Colon (tissue), 2 donors: ENCODE measurements around the gene CD1C.
"Not testable (repeated sequence)": the region's sequence is repeated elsewhere in the genome, so short reads cannot be mapped to it uniquely, and the experiment has no call there.

Experiments used
- FAIRE-seq: peaks from 2 replicates; lab custom pipeline; 2012; peaks lifted over from hg19 to GRCh38; lab: Jason Lieb, UNC
- donor health status: control.
- donor health status: control.

Gene CD1C

DNA sequence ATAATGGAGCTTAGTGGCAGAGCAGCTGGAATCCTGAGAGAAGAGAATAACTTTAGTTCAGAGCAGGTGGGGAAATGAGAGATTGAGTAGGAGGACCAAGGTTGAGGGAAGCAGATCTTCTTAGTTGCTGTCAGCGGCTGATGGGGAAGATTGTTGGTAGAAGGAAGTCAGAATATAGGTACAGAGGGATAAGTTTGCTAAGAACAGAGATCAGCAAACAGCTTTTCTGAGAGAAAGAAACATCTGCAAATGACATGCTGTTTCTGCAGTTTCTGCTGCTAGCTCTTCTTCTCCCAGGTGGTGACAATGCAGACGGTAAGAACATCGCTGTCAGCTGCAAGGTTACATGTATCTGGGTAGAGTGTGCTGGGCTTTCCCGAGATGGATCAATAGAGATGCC lies at the start of gene CD1C:
CD1C (plus strand) TSS at position 113 of the 400 bp plus-strand sequence; CDS start at position 255, 142 bp downstream.
- FAIRE-seq, result no peak

DNA sequence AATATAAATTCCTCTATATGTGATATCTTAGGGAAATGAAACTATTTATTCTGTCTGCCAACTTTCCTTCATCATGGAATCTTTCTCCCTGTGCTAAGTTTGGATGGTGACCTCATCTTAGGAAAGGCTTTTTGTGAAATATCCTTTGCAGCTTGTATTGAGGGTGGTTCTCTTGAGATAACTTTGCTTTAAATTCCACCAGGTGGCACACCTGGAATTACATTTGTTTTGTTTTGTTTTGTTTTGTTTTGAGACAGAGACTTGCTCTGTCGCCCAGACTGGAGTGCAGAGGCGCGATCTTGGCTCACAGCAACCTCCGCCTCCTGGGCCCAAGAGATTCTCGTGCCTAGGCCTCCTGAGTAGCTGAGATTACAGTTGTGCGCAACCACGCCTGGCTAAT lies 43.1 kb upstream of the CD1C start:
- FAIRE-seq, result no peak

DNA sequence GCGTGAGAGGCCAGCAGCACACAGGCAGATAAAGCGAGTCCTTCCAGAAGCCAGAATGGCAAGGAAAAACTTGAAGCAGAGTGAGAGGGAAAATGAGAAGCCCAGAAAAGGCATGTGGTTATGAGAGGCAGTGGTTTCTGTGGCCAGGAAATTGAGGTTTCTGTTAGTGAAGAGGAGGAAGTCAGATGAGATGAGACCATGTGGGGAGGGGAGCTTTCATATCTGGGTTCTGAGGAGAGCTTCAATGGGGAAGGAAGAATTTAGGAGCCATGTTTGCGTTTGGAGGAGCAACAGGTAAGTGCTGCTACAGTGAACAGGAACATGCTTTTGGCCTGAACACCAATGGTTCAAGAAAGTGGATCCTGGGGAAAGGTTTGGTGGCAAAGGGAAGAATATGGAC lies 41.6 kb upstream of the CD1C start:
- FAIRE-seq, result no peak

DNA sequence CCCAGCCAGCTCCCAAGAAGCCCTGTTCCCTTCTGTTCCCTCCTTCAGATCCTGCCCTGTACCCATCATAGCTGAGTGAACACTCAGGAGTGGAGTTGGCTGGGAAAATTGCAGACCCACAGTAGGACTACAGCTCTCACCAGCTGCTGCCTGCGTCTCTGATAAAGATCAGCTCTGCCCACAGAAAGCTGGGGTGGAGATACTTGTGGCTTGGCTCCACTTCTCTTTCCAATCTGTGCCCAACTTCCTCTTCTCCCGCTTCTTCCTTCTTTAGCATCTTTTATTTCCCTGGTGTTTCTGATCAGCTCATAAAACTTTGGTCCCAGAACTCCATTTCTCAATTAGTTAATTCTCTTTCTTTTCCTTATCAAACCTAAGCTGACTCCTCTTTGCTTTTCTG lies 41.0 kb upstream of the CD1C start:
- FAIRE-seq, result no peak

DNA sequence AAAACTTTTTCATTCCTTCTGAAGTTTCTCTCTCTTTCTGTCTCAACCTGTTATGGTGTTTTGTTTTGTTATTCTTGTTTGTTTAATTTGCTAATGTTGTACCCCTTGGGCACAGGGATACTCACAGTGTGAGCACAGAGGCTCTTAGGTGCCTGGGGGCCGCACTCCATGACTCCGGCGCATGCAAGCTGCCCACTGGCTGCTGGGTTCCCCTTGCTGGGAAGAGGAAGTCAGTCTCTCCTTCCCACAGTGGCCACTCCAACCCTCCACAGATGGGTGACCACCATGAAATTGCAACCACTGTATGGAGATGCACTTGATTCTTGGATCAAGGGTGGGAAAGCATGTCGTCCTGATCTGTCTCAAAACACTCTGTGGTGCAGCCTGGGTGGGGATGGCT lies 40.1 kb upstream of the CD1C start:
- no peak for FAIRE-seq

DNA sequence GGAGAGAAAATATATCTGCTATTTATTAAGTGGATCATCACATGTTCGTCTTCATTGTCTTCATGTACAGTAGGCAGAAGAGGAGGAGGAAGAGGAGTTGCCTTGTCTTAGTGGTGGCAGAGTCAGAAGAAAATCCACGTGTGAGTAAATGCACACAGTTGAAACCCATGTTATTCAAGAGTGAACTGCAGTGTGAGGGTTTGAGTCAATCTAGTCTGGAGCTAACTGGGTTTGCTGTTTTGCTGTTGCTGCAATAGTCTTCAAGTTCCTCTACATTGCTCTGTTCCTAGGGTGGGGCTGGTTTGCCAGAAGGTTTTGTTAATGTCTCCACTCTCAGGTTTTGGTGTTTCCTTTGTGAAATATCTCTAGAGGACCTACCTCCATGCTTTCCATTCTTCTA lies 38.6 kb upstream of the CD1C start:
- no peak for FAIRE-seq

DNA sequence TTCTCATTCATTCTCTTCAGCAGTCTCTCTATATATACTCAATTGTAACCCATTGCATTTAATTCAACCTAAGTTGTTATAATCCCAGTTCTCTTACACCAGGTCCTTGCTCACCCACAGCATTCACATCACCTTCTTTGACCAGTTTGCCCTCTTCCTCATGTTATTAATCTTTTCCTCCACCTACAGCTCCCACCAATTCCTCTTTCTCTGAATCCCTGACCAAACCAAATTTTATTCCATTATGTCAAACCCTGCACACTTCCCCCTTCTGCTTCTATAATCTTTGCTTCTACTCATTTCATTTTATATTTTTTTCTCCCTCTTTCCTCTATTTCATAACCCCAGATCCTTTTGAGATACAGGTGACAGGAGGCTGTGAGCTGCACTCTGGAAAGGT lies 34.1 kb upstream of the CD1C start:
- no peak for FAIRE-seq

DNA sequence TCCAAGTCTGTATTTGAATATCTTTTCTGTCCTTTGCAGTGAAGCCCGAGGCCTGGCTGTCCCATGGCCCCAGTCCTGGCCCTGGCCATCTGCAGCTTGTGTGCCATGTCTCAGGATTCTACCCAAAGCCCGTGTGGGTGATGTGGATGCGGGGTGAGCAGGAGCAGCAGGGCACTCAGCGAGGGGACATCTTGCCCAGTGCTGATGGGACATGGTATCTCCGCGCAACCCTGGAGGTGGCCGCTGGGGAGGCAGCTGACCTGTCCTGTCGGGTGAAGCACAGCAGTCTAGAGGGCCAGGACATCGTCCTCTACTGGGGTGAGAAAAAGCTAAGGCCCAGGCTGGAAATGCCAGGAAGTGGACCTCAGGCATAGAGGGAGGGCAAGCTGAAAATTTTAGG lies 33.0 kb upstream of the CD1C start:
- FAIRE-seq, result not testable (repeated sequence)

DNA sequence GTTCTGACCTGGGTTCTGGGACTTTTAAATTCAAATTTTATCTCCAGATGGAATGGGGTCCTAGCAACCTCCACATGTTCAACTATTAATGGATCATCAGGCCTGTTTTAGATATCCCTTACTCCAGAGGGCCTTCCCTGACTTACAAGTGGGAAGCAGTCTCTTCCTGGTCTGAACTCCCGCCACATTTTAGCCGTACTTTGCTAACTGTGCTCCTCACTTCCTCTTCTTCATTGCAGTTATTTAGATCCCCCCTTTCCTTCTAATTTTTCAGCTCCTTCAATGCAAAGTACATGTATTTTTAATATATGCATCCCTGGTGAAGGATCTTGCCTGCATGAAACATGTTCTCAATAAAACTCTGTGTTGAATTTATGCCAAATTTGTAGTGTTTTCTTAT lies 31.8 kb upstream of the CD1C start:
- no peak for FAIRE-seq

DNA sequence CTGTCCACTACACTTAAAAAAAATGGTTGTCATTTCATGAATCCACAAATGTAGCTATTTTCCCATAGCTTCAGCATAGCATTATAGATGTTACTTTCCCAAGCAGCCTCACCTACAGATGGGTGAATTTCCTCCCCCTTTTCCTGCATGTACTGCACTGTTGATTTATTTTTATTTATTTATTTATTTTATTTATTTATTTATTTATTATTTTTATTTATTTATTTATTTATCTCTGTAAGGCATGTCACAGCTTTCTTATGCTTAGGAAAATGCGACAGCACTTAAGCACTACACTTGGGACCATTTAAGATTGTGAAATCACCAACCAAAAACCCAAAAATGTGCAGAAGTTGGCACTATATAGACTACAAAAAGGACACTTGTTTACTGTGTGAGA lies 30.6 kb upstream of the CD1C start:
- FAIRE-seq, result no peak

DNA sequence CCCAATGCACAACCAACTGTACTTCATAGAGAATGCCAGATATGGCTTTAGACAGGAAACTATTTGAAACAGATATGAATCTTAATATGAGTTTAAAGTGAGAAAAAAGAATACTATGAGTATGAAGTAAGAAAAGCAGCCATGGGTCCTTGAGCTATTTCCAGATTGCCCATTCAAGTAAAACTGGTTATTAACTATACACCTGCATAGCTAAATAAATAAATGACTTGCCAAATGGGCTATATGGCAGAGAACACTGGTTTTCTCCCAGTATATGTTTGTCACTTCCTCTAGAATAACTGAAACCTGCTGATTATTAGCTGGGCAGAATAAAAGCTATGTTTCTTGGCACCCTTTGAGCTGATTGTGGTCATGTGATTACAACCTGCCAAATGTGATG lies 17.0 kb upstream of the CD1C start:
- FAIRE-seq, result no peak

DNA sequence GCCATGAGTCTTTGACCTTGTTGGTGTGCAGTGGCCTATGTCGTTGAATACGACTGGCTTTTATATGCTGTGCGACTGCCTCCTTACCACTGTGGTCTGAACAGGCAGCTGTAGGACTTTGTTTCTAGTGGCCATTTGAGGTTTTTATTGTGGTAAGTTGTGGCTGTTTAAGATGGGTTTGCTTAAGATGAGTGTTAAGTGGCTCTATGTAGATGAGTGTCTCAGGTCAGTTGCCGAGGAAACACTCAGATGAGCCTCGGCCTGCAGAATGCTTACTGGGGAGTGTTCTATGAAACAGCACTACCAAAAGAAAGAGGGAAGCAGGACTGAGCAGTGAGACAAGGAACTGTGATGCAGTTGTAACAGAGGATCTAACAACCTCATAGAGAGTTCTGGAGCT lies 14.9 kb upstream of the CD1C start:
- no peak for FAIRE-seq

DNA sequence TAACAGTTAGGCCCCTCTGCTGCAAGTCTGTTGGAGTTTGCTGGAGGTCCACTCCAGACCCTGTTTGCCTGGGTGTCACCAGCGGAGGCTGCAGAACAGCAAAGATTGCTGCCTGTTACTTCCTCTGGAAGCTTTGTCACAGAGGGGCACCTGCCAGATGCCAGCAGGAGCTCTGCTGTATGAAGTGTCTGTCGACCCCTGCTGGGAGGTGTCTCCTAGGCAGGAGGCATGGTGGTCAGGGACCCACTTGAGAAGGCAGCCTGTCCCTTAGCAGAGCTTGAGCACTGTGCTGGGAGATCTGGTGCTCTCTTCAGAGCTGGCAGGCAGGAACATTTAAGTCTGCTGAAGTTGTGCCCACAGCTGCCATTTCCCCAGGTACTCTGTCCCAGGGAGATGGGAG lies 7.3 kb upstream of the CD1C start:
- FAIRE-seq, result not testable (repeated sequence)

DNA sequence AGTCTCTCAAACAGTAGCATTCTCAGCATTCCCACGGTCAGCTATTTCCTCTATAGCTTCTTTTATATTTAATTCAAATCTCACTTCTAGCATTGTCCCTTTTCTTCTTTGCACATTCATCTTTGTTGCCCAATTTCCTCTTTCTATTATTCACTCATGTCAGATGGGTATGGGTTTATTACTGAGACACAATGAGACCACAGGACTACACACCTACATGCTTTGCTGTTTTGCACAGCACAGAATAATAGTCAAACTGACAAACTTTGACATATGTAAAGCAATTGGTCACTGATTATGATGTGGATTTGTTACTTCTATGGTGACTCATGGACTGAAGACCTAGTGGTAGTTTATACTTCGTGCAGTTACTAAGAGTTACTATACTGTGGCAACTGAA lies 5.8 kb upstream of the CD1C start:
- FAIRE-seq, result no peak

DNA sequence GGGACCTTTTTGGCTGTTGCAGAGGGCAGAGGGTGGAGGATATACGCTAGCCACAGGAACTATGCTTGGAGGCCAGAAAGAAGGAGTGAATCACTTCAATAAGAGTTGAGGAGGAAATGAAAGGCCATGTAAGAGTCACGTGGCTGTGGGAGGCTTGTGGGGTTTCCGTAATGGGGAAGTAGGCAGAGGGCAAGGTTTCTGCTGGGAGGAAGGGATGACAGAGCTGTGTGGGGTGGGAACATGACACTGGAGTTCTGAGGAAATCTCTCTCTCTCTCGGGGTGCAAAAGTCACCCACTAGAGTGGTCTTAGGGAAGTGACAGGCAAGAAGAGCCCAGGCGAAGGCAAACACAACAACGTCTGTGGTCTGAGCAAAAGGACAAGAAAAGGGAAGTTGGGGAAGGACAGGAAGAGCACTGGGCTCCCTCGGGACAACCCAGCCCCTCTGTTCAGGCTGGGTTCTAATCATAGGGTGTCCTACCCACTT lies 3.9 kb upstream of the CD1C start:
- no peak for FAIRE-seq

DNA sequence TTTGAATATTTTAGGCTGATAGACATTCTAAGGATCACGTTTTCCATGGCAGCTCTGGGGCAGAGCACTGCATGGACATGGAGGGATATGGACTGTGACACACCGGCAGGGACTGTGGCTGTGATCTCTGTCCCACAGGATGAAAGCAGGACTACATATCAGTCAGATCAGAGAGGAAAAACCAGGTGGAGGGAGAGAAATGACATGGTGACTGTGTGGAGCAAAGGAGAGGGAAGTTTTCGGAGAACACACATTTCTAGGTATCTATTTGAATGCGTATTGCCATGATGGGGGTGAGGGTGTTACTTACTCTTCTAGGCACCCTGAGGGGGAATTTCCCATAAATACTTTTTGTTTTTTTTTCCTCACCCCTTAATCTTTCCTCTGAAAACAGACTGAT lies 3.2 kb upstream of the CD1C start:
- FAIRE-seq, result no peak

DNA sequence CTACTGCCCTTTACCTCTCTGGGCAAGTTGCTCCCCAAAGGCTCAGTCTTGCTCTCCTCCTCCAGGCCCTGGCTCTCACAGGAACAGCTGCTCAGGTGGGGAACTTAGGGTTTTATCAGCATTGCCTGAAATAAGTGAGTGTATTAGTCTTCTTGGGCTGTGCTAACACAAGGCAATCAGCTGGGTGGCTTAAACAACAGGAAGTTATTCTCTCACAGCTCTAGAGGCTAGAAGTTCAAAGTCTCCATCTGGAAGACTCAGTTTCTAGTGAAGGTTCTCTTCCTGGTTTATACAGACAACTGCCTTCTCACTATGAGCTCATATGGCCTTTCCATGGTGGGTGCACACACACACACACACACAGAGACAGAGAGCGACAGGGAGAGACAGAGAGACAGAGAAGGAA lies 2.8 kb upstream of the CD1C start:
- FAIRE-seq, result no peak

DNA sequence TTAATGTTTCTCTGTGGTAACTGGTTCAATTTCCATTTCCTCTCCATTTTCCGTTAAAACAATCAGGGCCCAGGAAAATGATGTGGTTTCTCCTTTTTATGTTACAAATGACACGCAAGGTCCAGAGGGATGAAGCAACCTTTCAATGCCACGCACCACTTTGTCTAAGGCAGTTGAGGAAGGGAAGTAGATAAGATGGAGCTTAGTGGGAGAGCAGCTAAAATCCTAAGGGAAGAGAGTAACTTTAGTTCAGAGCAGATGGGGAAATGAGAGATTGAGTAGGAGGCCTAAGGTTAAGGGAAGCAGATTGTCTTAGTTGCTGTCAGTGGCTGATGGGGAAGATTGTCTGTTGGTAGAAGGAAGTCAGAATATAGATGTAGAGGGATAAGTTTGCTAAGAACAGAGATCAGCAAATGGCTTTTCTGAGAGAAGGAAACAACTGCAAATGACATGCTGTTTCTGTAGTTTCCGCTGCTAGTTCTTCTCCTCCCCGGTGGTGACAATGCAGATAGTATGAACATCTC lies 660 bp downstream of the CD1C start:
- FAIRE-seq, result no peak

DNA sequence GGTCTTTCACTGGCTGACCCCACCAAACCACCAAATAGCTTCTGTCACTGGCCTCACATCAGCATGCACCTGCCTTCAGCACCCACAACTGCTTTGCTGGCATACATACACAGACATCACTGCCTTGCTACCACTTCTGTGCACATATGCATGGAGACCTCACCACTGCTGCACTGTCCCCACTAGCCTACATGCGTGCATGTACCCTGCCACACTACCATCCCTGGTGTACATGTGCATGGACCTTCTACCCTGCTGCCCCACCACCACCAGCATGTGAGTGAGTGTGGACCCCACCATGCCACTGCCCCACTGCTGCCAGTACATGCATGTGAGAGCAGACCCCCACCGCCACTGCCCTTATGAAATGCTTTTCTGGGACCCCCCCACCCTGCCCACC lies 6.1 kb downstream of the CD1C start:
- FAIRE-seq, result no peak

DNA sequence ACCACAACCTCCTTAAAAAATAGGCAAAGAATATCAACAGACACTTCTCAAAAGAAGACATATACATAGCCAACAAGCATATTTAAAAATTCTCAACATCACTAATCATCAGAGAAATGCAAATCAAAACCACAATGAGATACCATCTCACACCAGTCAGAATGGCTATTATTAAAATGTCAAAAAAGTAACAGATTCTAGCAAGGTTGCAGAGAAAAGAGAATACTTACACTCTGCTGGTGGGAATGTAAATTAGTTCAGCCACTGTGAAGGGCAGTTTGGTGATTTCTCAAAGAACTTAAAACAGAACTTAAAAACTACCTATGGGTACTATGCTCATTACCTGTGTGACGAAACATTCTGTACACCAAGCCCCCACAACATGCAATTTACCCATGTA lies 20.9 kb downstream of the CD1C start:
- no peak for FAIRE-seq

DNA sequence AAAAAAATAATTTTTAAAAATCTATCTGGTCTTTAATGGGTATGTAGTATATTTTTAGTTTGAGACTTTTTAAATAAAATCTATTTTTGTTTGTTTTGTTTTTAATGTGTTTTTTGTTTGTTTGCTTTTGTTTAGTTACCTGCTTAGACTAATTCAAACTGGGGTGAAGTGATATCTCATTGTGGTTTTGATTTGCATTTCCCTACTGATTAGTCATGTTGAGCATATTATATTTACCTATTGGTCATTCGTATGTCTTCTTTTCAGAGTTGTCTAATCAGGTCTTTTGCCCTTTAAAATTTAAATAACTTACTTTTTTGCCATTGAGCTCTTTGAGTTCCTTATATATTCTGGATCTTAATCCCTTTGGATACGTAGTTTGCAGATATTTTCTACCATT lies 21.3 kb downstream of the CD1C start:
- FAIRE-seq, result no peak

DNA sequence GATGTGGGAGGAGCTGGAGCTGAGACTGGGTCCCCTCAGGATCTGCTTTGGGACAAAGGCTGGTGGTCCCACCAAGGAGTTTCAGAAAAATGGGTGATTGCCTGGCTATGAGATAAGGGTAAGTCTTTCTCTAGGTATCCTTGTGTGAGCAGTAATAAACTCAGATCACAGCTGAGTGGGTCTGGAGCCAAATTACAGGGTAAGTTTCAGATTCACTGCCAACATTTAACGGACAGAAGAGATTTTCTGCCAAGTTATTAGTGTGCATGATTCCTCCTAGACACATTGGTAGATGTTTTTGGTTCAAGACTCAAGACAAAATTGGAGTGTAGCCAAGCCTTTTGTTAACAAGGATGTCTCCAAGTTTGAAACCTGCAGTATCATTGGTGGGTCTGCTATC lies 34.1 kb downstream of the CD1C start:
- no peak for FAIRE-seq

DNA sequence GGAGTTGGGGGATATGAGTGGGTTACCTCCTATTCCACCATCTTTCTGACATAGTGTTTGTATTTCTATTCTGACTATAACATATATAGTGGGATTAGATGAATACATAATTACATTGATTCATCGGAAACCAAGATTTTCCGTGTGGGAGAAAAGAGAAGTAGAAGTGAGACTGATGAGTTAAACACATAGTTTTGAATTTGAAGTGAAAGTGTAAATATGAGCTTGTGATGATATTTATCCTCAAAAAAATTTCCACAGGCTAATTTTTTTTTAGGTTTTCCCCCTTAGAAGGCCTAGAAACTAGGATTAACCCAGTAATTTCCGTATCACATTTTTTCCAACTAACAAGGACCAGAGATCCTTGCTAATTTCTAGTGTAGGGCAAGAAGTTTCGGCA lies 34.7 kb downstream of the CD1C start:
- no peak for FAIRE-seq

DNA sequence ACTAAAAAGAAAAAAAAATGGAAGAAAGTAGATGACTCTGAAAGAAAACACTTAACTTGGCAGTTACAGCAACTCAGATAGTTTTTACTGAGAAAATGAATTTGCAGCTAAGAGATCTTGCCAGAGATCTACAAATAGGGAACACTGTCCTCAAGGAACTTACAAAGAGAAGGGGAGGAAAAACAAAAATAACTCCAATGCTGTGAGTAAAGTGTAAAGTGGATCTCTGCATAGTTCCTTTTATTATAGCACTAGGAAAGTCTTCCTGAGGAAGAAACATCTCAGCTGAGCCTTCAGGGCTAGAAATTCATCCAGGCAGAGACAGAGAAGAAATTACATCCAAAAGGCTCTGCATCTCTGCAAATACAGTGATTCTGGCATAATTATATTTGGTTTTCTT lies 37.8 kb downstream of the CD1C start:
- FAIRE-seq, result no peak

DNA sequence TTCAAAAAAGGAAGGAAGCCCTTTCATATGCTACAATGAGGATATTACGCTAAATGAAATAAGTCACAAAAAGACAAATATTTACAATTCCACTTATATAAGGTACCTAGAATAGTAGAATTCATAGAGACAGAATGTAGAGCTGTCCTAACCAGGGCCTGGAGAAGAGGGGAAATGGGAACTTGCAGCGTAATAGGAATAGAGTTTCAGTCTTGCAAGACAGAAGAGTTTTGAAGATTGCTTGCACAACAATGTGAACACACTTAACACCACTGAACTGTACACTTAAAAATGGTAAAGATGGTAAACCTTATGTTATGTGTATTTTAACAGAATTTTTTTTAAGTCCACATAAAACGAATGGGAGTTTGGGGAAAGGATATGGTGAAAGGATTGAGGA lies 38.7 kb downstream of the CD1C start:
- FAIRE-seq, result no peak
